Measurements from ENCODE around the gene YARS1.

YARS1 gene

GRCh38 chr1:32761253-32761877, 55.8 kb downstream of the YARS1 start:
- DNase-seq, result peak; percentile 17

- no peak for DNase-seq
Measured at GRCh38 chr1:32759997-32760623, 57.0 kb downstream of the YARS1 start.

GRCh38 chr1:32759521-32759981, 57.6 kb downstream of the YARS1 start:
- DNase-seq, result no peak

GRCh38 chr1:32758795-32759430, 58.2 kb downstream of the YARS1 start:
- DNase-seq, result no peak

GRCh38 chr1:32758177-32758794, 58.9 kb downstream of the YARS1 start:
- no peak for DNase-seq

- no peak for DNase-seq
Measured at GRCh38 chr1:32757213-32757895, 59.8 kb downstream of the YARS1 start.

GRCh38 chr1:32755810-32756159, 61.4 kb downstream of the YARS1 start:
- no peak for DNase-seq

- DNase-seq, result no peak
Measured at GRCh38 chr1:32755098-32755809, 61.9 kb downstream of the YARS1 start.

GRCh38 chr1:32754317-32755097, 62.7 kb downstream of the YARS1 start:
- no peak for DNase-seq

GRCh38 chr1:32753532-32754316, 63.4 kb downstream of the YARS1 start:
- DNase-seq, result peak; percentile 28

- no peak for DNase-seq
Measured at GRCh38 chr1:32749771-32750170, 67.4 kb downstream of the YARS1 start.

- no peak for DNase-seq
Measured at GRCh38 chr1:32749332-32749731, 67.8 kb downstream of the YARS1 start.

- DNase-seq, result no peak
Measured at GRCh38 chr1:32748926-32749325, 68.2 kb downstream of the YARS1 start.

GRCh38 chr1:32748348-32748747, 68.8 kb downstream of the YARS1 start:
- DNase-seq, result no peak

- no peak for DNase-seq
Measured at GRCh38 chr1:32746130-32746529, 71.0 kb downstream of the YARS1 start.

GRCh38 chr1:32744071-32744425, 73.1 kb downstream of the YARS1 start:
- DNase-seq, result no peak

- no peak for DNase-seq
Measured at GRCh38 chr1:32743380-32744070, 73.6 kb downstream of the YARS1 start.

- DNase-seq, result no peak
Measured at GRCh38 chr1:32742956-32743355, 74.2 kb downstream of the YARS1 start.

- no peak for DNase-seq
Measured at GRCh38 chr1:32742199-32742947, 74.8 kb downstream of the YARS1 start.
